ENCODE measurements around the gene MEOX1. TPM values are rescaled to one million over a fixed set of nuclear protein-coding genes. Genes with fewer than 3 reads are reported as not detected.

The MEOX1 gene
- total and polyA plus RNA-seq, 2 of the 13 experiments (the other 11 are each of a cell fraction or from before 2014, with no cell fraction given), result not detected

DNA sequence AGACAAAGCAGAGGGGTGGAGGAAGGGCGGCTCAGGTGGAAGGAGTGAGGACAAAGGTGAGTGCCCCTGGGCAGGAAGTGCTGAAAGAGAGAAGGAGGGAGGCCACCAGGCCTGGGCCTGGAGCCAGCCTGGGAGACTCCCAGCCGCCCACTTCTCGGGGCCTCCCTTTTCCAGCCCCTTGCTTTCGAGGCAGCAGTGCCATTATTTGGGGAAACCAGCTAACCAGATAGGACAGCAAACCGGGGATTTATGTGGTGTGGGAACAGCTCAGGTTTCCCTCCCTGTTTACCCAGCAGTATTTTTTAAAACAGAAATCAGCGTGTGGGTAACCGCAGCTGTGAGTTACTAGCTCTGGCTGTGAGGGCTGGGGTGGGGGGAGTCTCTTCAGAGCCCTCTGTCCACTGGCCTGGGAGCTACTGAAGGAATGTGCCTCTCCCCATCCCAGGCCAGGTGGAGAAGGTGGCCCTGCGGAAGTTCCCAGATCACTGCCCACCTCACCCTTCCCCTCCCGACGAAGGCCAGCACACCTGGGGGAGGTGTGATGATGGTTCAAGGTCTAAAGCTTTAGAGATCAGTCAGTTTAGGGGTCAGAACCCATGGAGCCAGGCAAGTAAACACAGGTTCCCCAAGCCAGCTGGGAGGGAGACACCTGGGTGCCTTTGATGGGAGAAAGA, 8.4 kb upstream of the MEOX1 start (continued):
- no peak for TF ChIP-seq TCF7L2 (IDR thresholded peaks at IDR 0.05; ENCODE audit: low read depth, low read length)
- TF ChIP-seq, protein P1, sequence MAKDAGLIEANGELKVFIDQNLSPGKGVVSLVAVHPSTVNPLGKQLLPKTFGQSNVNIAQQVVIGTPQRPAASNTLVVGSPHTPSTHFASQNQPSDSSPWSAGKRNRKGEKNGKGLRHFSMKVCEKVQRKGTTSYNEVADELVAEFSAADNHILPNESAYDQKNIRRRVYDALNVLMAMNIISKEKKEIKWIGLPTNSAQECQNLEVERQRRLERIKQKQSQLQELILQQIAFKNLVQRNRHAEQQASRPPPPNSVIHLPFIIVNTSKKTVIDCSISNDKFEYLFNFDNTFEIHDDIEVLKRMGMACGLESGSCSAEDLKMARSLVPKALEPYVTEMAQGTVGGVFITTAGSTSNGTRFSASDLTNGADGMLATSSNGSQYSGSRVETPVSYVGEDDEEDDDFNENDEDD (CRISPR knock-in tag; IDR thresholded peaks at IDR 0.05; ENCODE audit: borderline replicate concordance), result no peak
- TF ChIP-seq, protein P2, sequence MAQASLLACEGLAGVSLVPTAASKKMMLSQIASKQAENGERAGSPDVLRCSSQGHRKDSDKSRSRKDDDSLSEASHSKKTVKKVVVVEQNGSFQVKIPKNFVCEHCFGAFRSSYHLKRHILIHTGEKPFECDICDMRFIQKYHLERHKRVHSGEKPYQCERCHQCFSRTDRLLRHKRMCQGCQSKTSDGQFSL (CRISPR knock-in tag; IDR thresholded peaks at IDR 0.05), result no peak
- no peak for TF ChIP-seq ZNF614 (CRISPR knock-in tag; IDR thresholded peaks at IDR 0.05; ENCODE audit: borderline replicate concordance)
- TF ChIP-seq NCOR1 (IDR thresholded peaks at IDR 0.05; ENCODE audit: borderline replicate concordance, low read length), result no peak
- no peak for TF ChIP-seq EED (CRISPR knock-in tag; IDR thresholded peaks at IDR 0.05)
- no peak for TF ChIP-seq ZFAT (CRISPR knock-in tag; conservative IDR thresholded peaks at IDR 0.05)
- TF ChIP-seq, protein P3, sequence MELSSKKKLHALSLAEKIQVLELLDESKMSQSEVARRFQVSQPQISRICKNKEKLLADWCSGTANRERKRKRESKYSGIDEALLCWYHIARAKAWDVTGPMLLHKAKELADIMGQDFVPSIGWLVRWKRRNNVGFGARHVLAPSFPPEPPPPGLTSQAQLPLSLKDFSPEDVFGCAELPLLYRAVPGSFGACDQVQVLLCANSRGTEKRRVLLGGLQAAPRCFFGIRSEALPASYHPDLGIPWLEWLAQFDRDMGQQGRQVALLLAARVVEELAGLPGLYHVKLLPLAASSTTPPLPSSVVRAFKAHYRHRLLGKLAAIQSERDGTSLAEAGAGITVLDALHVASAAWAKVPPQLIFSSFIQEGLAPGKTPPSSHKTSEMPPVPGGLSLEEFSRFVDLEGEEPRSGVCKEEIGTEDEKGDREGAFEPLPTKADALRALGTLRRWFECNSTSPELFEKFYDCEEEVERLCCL (CRISPR knock-in tag; IDR thresholded peaks at IDR 0.05; ENCODE audit: borderline replicate concordance), result no peak
- TF ChIP-seq, protein P4, sequence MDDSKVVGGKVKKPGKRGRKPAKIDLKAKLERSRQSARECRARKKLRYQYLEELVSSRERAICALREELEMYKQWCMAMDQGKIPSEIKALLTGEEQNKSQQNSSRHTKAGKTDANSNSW (CRISPR knock-in tag; IDR thresholded peaks at IDR 0.05; ENCODE audit: borderline replicate concordance), result no peak
- TF ChIP-seq SOX5 (CRISPR knock-in tag; IDR thresholded peaks at IDR 0.05; ENCODE audit: borderline replicate concordance), result peak; percentile 22; the same call in 1 of the 2 replicates
- TF ChIP-seq KLF12 (CRISPR knock-in tag; IDR thresholded peaks at IDR 0.05; ENCODE audit: borderline replicate concordance), result no peak
- TF ChIP-seq, protein P5, sequence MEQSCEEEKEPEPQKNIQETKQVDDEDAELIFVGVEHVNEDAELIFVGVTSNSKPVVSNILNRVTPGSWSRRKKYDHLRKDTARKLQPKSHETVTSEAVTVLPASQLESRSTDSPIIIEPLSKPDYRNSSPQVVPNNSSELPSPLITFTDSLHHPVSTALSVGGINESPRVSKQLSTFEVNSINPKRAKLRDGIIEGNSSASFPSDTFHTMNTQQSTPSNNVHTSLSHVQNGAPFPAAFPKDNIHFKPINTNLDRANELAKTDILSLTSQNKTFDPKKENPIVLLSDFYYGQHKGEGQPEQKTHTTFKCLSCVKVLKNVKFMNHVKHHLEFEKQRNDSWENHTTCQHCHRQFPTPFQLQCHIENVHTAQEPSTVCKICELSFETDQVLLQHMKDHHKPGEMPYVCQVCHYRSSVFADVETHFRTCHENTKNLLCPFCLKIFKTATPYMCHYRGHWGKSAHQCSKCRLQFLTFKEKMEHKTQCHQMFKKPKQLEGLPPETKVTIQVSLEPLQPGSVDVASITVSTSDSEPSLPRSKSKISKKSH (CRISPR knock-in tag; IDR thresholded peaks at IDR 0.05; ENCODE audit: borderline replicate concordance), result no peak
- TF ChIP-seq, protein P6, sequence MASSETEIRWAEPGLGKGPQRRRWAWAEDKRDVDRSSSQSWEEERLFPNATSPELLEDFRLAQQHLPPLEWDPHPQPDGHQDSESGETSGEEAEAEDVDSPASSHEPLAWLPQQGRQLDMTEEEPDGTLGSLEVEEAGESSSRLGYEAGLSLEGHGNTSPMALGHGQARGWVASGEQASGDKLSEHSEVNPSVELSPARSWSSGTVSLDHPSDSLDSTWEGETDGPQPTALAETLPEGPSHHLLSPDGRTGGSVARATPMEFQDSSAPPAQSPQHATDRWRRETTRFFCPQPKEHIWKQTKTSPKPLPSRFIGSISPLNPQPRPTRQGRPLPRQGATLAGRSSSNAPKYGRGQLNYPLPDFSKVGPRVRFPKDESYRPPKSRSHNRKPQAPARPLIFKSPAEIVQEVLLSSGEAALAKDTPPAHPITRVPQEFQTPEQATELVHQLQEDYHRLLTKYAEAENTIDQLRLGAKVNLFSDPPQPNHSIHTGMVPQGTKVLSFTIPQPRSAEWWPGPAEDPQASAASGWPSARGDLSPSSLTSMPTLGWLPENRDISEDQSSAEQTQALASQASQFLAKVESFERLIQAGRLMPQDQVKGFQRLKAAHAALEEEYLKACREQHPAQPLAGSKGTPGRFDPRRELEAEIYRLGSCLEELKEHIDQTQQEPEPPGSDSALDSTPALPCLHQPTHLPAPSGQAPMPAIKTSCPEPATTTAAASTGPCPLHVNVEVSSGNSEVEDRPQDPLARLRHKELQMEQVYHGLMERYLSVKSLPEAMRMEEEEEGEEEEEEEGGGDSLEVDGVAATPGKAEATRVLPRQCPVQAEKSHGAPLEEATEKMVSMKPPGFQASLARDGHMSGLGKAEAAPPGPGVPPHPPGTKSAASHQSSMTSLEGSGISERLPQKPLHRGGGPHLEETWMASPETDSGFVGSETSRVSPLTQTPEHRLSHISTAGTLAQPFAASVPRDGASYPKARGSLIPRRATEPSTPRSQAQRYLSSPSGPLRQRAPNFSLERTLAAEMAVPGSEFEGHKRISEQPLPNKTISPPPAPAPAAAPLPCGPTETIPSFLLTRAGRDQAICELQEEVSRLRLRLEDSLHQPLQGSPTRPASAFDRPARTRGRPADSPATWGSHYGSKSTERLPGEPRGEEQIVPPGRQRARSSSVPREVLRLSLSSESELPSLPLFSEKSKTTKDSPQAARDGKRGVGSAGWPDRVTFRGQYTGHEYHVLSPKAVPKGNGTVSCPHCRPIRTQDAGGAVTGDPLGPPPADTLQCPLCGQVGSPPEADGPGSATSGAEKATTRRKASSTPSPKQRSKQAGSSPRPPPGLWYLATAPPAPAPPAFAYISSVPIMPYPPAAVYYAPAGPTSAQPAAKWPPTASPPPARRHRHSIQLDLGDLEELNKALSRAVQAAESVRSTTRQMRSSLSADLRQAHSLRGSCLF (CRISPR knock-in tag; IDR thresholded peaks at IDR 0.05; ENCODE audit: borderline replicate concordance), result no peak
- no peak for TF ChIP-seq SMAD9 (CRISPR knock-in tag; IDR thresholded peaks at IDR 0.05)
- no peak for TF ChIP-seq TBL1XR1 (IDR thresholded peaks at IDR 0.05; ENCODE audit: borderline replicate concordance, low read length, partially characterized antibody)
